ENCODE data around the gene KRT17.
A peak's percentile ranks its signal among the peaks of the same experiment; 100 is the strongest.
"Not testable (repeated sequence)": the region's sequence is repeated elsewhere in the genome, so short reads cannot be mapped to it uniquely, and the experiment has no call there.

KRT17 gene

GRCh38 chr17:41616486-41616885 lies 7.9 kb downstream of the KRT17 start:
- not testable (repeated sequence) for H3K4me2 ChIP-seq (ENCODE audit: low read length); H2AFZ ChIP-seq (ENCODE audit: insufficient read depth, low read length, poor library complexity); H4K8ac ChIP-seq (ENCODE audit: low read depth, low read length); H3K27ac ChIP-seq (ENCODE audit: low read depth, low read length); H3K27me3 ChIP-seq (ENCODE audit: insufficient read depth, low read length); H3K4ac ChIP-seq (ENCODE audit: low read depth, low read length); H3K9ac ChIP-seq (ENCODE audit: low read length); H3K23ac ChIP-seq (ENCODE audit: low read length); H2BK120ac ChIP-seq (ENCODE audit: insufficient read depth, low read length, poor library complexity); H2BK12ac ChIP-seq (ENCODE audit: low read length); H2AK5ac ChIP-seq (ENCODE audit: low read length); H2BK5ac ChIP-seq (ENCODE audit: low read depth, low read length, poor library complexity); H3K14ac ChIP-seq (ENCODE audit: low read length); H3K4me3 ChIP-seq (ENCODE audit: low read depth, low read length); H3K9me3 ChIP-seq (ENCODE audit: insufficient read depth, low read depth, low read length); DNase-seq; H3K36me3 ChIP-seq (ENCODE audit: control insufficient read depth in 1 of 2, insufficient read depth in 2 of 2, low read length in 2 of 2); H3K18ac ChIP-seq (ENCODE audit: low read length); H4K12ac ChIP-seq (ENCODE audit: low read depth, low read length); H3K79me2 ChIP-seq (ENCODE audit: control insufficient read depth, insufficient read depth, low read length, poor library complexity); H4K91ac ChIP-seq (ENCODE audit: low read depth, low read length)
- peaks cover 13% of the 10 kb centered on the region for H3K79me1 ChIP-seq (ENCODE audit: low read length)
- peaks cover 23 to 35% of the 10 kb centered on the region in 2 experiments for H3K4me1 ChIP-seq (ENCODE audit: control insufficient read depth in 1 of 2, insufficient read depth in 2 of 2, low read length in 2 of 2)
- WGBS (ENCODE audit: extremely low coverage, insufficient coverage, insufficient read length), result no CpG with 5 or more reads among the region's 4 CpGs

- no peak overlapping the region for H3K9ac ChIP-seq (ENCODE audit: low read length)
- no peaks in the 10 kb centered on the region for H3K79me2 ChIP-seq (ENCODE audit: control insufficient read depth, insufficient read depth, low read length, poor library complexity)
- no peak overlapping the region for H3K27ac ChIP-seq (ENCODE audit: low read depth, low read length)
- no peak overlapping the region for H2BK12ac ChIP-seq (ENCODE audit: low read length)
- peaks cover 17 to 31% of the 10 kb centered on the region in 2 experiments for H3K4me1 ChIP-seq (ENCODE audit: control insufficient read depth in 1 of 2, insufficient read depth in 2 of 2, low read length in 2 of 2)
- no peaks in the 10 kb centered on the region for H3K9me3 ChIP-seq (ENCODE audit: insufficient read depth, low read depth, low read length)
- no peak overlapping the region for H3K14ac ChIP-seq (ENCODE audit: low read length)
- H4K91ac ChIP-seq (ENCODE audit: low read depth, low read length), result no peak overlapping the region
- H3K4me2 ChIP-seq (ENCODE audit: low read length), result no peak overlapping the region
- H3K79me1 ChIP-seq (ENCODE audit: low read length), result peaks cover 9% of the 10 kb centered on the region
- no peaks in the 10 kb centered on the region for H3K27me3 ChIP-seq (ENCODE audit: insufficient read depth, low read length)
- no peak overlapping the region for H3K23ac ChIP-seq (ENCODE audit: low read length)
- no peak overlapping the region for H3K18ac ChIP-seq (ENCODE audit: low read length)
- H2BK5ac ChIP-seq (ENCODE audit: low read depth, low read length, poor library complexity), result no peak overlapping the region
- no peak overlapping the region for H4K12ac ChIP-seq (ENCODE audit: low read depth, low read length)
- H4K8ac ChIP-seq (ENCODE audit: low read depth, low read length), result no peak overlapping the region
- no peak overlapping the region for H3K4ac ChIP-seq (ENCODE audit: low read depth, low read length)
- no peak overlapping the region for H2AFZ ChIP-seq (ENCODE audit: insufficient read depth, low read length, poor library complexity)
- peak; percentile 81 to 87 for DNase-seq
- no CpG with 5 or more reads among the region's 7 CpGs for WGBS (ENCODE audit: extremely low coverage, insufficient coverage, insufficient read length)
- H2BK120ac ChIP-seq (ENCODE audit: insufficient read depth, low read length, poor library complexity), result no peak overlapping the region
- no peaks in the 10 kb centered on the region for H3K36me3 ChIP-seq (ENCODE audit: control insufficient read depth in 1 of 2, insufficient read depth in 2 of 2, low read length in 2 of 2)
- H3K4me3 ChIP-seq (ENCODE audit: low read depth, low read length), result no peak overlapping the region
- H2AK5ac ChIP-seq (ENCODE audit: low read length), result no peak overlapping the region
Observed at GRCh38 chr17:41615454-41615853, 8.9 kb downstream of the KRT17 start.

GRCh38 chr17:41614767-41615166 lies 9.6 kb downstream of the KRT17 start:
- H3K9ac ChIP-seq (ENCODE audit: low read length); H2BK12ac ChIP-seq (ENCODE audit: low read length); H3K18ac ChIP-seq (ENCODE audit: low read length); H3K4me2 ChIP-seq (ENCODE audit: low read length); H4K12ac ChIP-seq (ENCODE audit: low read depth, low read length); H2BK5ac ChIP-seq (ENCODE audit: low read depth, low read length, poor library complexity); H3K4me3 ChIP-seq (ENCODE audit: low read depth, low read length); H3K23ac ChIP-seq (ENCODE audit: low read length); H4K8ac ChIP-seq (ENCODE audit: low read depth, low read length); H2BK120ac ChIP-seq (ENCODE audit: insufficient read depth, low read length, poor library complexity); H3K14ac ChIP-seq (ENCODE audit: low read length); H2AK5ac ChIP-seq (ENCODE audit: low read length); H3K79me1 ChIP-seq (ENCODE audit: low read length); H3K4ac ChIP-seq (ENCODE audit: low read depth, low read length); H3K79me2 ChIP-seq (ENCODE audit: control insufficient read depth, insufficient read depth, low read length, poor library complexity); H2AFZ ChIP-seq (ENCODE audit: insufficient read depth, low read length, poor library complexity); H3K27me3 ChIP-seq (ENCODE audit: insufficient read depth, low read length); H4K91ac ChIP-seq (ENCODE audit: low read depth, low read length); H3K9me3 ChIP-seq (ENCODE audit: insufficient read depth, low read depth, low read length); DNase-seq; H3K36me3 ChIP-seq (ENCODE audit: control insufficient read depth in 1 of 2, insufficient read depth in 2 of 2, low read length in 2 of 2); H3K27ac ChIP-seq (ENCODE audit: low read depth, low read length): not testable (repeated sequence)
- whole genome bisulfite sequencing (ENCODE audit: extremely low coverage, insufficient coverage, insufficient read length), result no CpG with 5 or more reads among the region's 9 CpGs
- peaks cover 17 to 29% of the 10 kb centered on the region in 2 experiments for H3K4me1 ChIP-seq (ENCODE audit: control insufficient read depth in 1 of 2, insufficient read depth in 2 of 2, low read length in 2 of 2)

- no peaks in the 10 kb centered on the region for H3K9me3 ChIP-seq (ENCODE audit: insufficient read depth, low read depth, low read length)
- H4K8ac ChIP-seq (ENCODE audit: low read depth, low read length), result no peak overlapping the region
- H2AK5ac ChIP-seq (ENCODE audit: low read length), result no peak overlapping the region
- no peak overlapping the region for H3K27ac ChIP-seq (ENCODE audit: low read depth, low read length)
- H4K12ac ChIP-seq (ENCODE audit: low read depth, low read length), result no peak overlapping the region
- H3K79me1 ChIP-seq (ENCODE audit: low read length), result peaks cover 5% of the 10 kb centered on the region
- H3K18ac ChIP-seq (ENCODE audit: low read length), result no peak overlapping the region
- H3K36me3 ChIP-seq (ENCODE audit: control insufficient read depth in 1 of 2, insufficient read depth in 2 of 2, low read length in 2 of 2), result no peaks in the 10 kb centered on the region
- H2BK120ac ChIP-seq (ENCODE audit: insufficient read depth, low read length, poor library complexity), result no peak overlapping the region
- H3K23ac ChIP-seq (ENCODE audit: low read length), result no peak overlapping the region
- H3K4me3 ChIP-seq (ENCODE audit: low read depth, low read length), result no peak overlapping the region
- H2BK12ac ChIP-seq (ENCODE audit: low read length), result no peak overlapping the region
- H3K4me1 ChIP-seq (ENCODE audit: control insufficient read depth in 1 of 2, insufficient read depth in 2 of 2, low read length in 2 of 2), result peaks cover 13 to 22% of the 10 kb centered on the region in 2 experiments
- no peaks in the 10 kb centered on the region for H3K27me3 ChIP-seq (ENCODE audit: insufficient read depth, low read length)
- no CpG with 5 or more reads among the region's 5 CpGs for WGBS (ENCODE audit: extremely low coverage, insufficient coverage, insufficient read length)
- no peak overlapping the region for H3K9ac ChIP-seq (ENCODE audit: low read length)
- no peak overlapping the region for H3K4ac ChIP-seq (ENCODE audit: low read depth, low read length)
- H3K14ac ChIP-seq (ENCODE audit: low read length), result no peak overlapping the region
- DNase-seq, result no peak
- H3K79me2 ChIP-seq (ENCODE audit: control insufficient read depth, insufficient read depth, low read length, poor library complexity), result no peaks in the 10 kb centered on the region
- H3K4me2 ChIP-seq (ENCODE audit: low read length), result no peak overlapping the region
- H2BK5ac ChIP-seq (ENCODE audit: low read depth, low read length, poor library complexity), result no peak overlapping the region
- no peak overlapping the region for H2AFZ ChIP-seq (ENCODE audit: insufficient read depth, low read length, poor library complexity)
- H4K91ac ChIP-seq (ENCODE audit: low read depth, low read length), result no peak overlapping the region
Observed at GRCh38 chr17:41614098-41614497, 10.3 kb downstream of the KRT17 start.
